ENCODE measurements around the gene ADAM10.
"Not testable (repeated sequence)": the region's sequence is repeated elsewhere in the genome, so short reads cannot be mapped to it uniquely, and the experiment has no call there.

ADAM10 gene

GRCh38 chr15:58605931-58606530 lies 143.5 kb downstream of the ADAM10 start:
- DNase-seq = no peak

GRCh38 chr15:58604455-58604923 lies 145.0 kb downstream of the ADAM10 start:
- DNase-seq = no peak

GRCh38 chr15:58603927-58604326 lies 145.6 kb downstream of the ADAM10 start:
- not testable (repeated sequence) for DNase-seq

- no peak for DNase-seq
These were observed 146.7 kb downstream of the ADAM10 start for GRCh38 chr15:58602823-58603222.

- no peak for DNase-seq
These were observed 150.7 kb downstream of the ADAM10 start for GRCh38 chr15:58598829-58599210.

- DNase-seq = no peak
These were observed 151.3 kb downstream of the ADAM10 start for GRCh38 chr15:58597943-58598828.

GRCh38 chr15:58595516-58596263 lies 153.8 kb downstream of the ADAM10 start:
- DNase-seq = no peak

- DNase-seq = no peak
These were observed 154.6 kb downstream of the ADAM10 start for GRCh38 chr15:58594898-58595297.

- DNase-seq = no peak
These were observed 155.6 kb downstream of the ADAM10 start for GRCh38 chr15:58593870-58594269.

- DNase-seq = no peak
These were observed 158.6 kb downstream of the ADAM10 start for GRCh38 chr15:58590926-58591325.

GRCh38 chr15:58590236-58590635 lies 159.3 kb downstream of the ADAM10 start:
- DNase-seq = no peak

GRCh38 chr15:58589047-58589446 lies 160.5 kb downstream of the ADAM10 start:
- no peak for DNase-seq

- no peak for DNase-seq
These were observed 161.4 kb downstream of the ADAM10 start for GRCh38 chr15:58588096-58588495.

GRCh38 chr15:58587486-58587885 lies 162.0 kb downstream of the ADAM10 start:
- DNase-seq = no peak

- DNase-seq = no peak
These were observed 163.6 kb downstream of the ADAM10 start for GRCh38 chr15:58585693-58586443.

GRCh38 chr15:58584789-58585461 lies 164.6 kb downstream of the ADAM10 start:
- DNase-seq = no peak

- DNase-seq = no peak
These were observed 166.2 kb downstream of the ADAM10 start for GRCh38 chr15:58583171-58583908.

- DNase-seq = no peak
These were observed 167.3 kb downstream of the ADAM10 start for GRCh38 chr15:58582160-58582559.

- no peak for DNase-seq
These were observed 172.8 kb downstream of the ADAM10 start for GRCh38 chr15:58576657-58577056.

GRCh38 chr15:58575045-58575786 lies 174.3 kb downstream of the ADAM10 start:
- DNase-seq = no peak

GRCh38 chr15:58574631-58575030 lies 174.9 kb downstream of the ADAM10 start:
- no peak for DNase-seq
